ENCODE measurements around the gene RAB4A.
"Not testable (repeated sequence)": the region's sequence is repeated elsewhere in the genome, so short reads cannot be mapped to it uniquely, and the experiment has no call there.

Gene RAB4A

GRCh38 chr1:229283183-229283611 lies 12.3 kb downstream of the RAB4A start:
- in situ Hi-C loops (cut with MboI; ENCODE audit: low sequenced_read_pairs), result no loop called here
- Histone ChIP-seq H3K36me3 (replicated peaks) (no peaks in the 10 kb centered on the region; the same call in none of the 2 replicates), H3K4me1 (peaks cover 8% of the 10 kb centered on the region), H3K9me3 (no peaks in the 10 kb centered on the region), H3K4me3 (no peak overlapping the region), H3K27me3 (ENCODE audit: low read depth) (no peaks in the 10 kb centered on the region)
- no peak for DNase-seq (ENCODE audit: low spot score in 2 of 2)

- Histone ChIP-seq H3K27me3 (ENCODE audit: low read depth) (no peaks in the 10 kb centered on the region), H3K4me3 (no peak overlapping the region), H3K9me3 (no peaks in the 10 kb centered on the region), H3K4me1 (peaks cover 8% of the 10 kb centered on the region), H3K36me3 (replicated peaks) (peaks cover 4% of the 10 kb centered on the region)
- in situ Hi-C loops (cut with MboI; ENCODE audit: low sequenced_read_pairs), result no loop called here
- DNase-seq (ENCODE audit: low spot score in 2 of 2), result no peak
Observed at GRCh38 chr1:229284887-229285286, 14.0 kb downstream of the RAB4A start.

DNA sequence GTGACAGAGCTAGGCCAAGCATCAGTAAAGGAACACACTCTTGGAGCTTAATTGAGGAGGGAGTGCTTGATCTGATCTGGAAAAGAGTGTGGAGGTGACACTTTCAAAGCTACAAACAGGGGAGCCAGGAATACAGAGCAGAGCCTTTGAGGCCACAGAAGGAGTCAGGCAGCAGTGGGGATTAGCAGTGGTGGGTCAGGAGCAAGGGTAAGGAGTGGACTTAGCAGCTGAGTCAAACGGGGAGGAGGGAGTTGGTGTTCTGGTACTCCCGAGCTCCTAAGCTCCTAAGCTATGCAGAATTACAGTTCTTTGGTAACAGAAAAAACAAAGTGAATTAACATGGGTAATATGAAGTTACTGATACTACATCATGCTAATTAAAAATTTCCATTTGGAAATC lies 14.5 kb downstream of the RAB4A start:
- Histone ChIP-seq H3K36me3 (replicated peaks) (peaks cover 4% of the 10 kb centered on the region), H3K4me1 (peaks cover 8% of the 10 kb centered on the region), H3K27me3 (ENCODE audit: low read depth) (no peaks in the 10 kb centered on the region), H3K9me3 (no peaks in the 10 kb centered on the region), H3K4me3 (no peak overlapping the region)
- in situ Hi-C loops (cut with MboI; ENCODE audit: low sequenced_read_pairs), result no loop called here
- DNase-seq (ENCODE audit: low spot score in 2 of 2), result peak in 1 of 2 experiments; percentile 39

DNA sequence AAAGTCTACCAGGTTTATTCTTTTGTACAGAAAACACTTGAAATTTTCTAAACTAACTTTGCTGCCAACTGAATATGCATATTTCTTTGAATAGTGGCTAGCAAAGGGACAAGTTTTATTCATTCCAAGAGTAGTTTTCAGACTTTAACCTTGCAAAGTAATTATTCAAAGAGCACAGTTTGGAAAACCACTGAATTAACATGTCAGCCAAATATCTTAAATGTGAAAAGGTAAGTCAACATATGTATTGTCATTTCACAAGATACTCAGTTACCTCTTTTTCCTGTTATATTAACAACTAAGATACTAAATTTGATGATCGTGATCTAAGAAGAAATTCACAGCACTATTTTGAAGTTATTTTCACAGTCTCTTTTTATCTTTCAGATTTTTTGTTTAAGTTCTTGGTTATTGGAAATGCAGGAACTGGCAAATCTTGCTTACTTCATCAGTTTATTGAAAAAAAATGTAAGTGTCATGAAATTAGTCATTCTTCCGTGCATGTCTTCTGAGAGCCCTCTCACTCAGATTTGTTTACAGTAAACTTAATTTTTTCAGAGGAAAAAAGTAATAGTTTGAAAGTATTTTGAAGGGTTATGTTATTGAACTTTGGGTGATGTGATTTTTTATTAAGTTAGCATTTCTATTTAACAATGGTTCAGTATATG lies 15.3 kb downstream of the RAB4A start:
- in situ Hi-C loops (cut with MboI; ENCODE audit: low sequenced_read_pairs), result no loop called here
- DNase-seq (ENCODE audit: low spot score in 2 of 2), result no peak
- Histone ChIP-seq H3K4me3 (no peak overlapping the region), H3K9me3 (no peaks in the 10 kb centered on the region), H3K27me3 (ENCODE audit: low read depth) (no peaks in the 10 kb centered on the region), H3K4me1 (peaks cover 8% of the 10 kb centered on the region), H3K36me3 (replicated peaks) (peaks cover 8% of the 10 kb centered on the region)

DNA sequence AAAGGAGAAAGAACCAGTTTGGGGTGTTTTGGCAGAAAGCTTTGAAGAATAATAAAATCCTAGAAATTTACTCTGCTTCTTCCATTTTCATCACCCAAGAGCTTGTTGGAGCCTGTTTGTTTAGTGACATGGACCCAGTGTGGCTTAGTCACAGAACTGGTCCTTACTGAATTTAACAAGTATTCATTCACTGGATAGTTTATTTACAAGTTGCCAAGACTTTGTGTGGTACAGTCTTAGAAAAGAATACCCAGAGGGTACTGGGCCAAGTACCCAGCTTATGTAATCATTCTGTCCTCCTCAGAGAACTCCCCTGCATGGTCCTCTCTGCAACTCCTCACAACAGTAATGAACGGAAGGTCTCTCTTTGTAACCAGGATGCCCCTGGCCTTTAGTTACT lies 16.4 kb downstream of the RAB4A start:
- no peak for DNase-seq (ENCODE audit: low spot score in 2 of 2)
- peaks cover 8% of the 10 kb centered on the region for H3K4me1 ChIP-seq
- in situ Hi-C loops (cut with MboI; ENCODE audit: low sequenced_read_pairs), result no loop called here

GRCh38 chr1:229288516-229288915 lies 17.6 kb downstream of the RAB4A start:
- in situ Hi-C loops (cut with MboI; ENCODE audit: low sequenced_read_pairs), result no loop called here
- H3K4me3 ChIP-seq, result no peak overlapping the region
- no peak for DNase-seq (ENCODE audit: low spot score in 2 of 2)
- H3K4me1 ChIP-seq, result peaks cover 8% of the 10 kb centered on the region
- H3K27me3 ChIP-seq (ENCODE audit: low read depth), result no peaks in the 10 kb centered on the region
- H3K36me3 ChIP-seq (replicated peaks), result peaks cover 9% of the 10 kb centered on the region
- no peaks in the 10 kb centered on the region for H3K9me3 ChIP-seq

More for the DNA sequence above, 16.4 kb downstream of the RAB4A start:
- Histone ChIP-seq H3K36me3 (replicated peaks) (peaks cover 9% of the 10 kb centered on the region), H3K9me3 (no peaks in the 10 kb centered on the region), H3K4me3 (no peak overlapping the region), H3K27me3 (ENCODE audit: low read depth) (no peaks in the 10 kb centered on the region)

DNA sequence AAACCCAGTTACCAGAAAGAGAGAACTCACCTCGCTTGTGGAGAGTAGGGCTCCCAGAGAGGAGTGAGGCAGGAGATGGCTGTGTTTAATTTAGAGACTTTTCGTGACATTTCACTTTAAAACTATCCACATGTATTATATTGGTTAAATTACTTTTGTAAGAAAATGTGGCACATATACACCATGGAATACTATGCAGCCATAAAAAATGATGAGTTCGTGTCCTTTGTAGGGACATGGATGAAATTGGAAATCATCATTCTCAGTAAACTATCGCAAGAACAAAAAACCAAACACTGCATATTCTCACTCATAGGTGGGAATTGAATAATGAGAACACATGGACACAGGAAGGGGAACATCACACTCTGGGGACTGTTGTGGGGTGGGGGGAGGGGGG lies 20.8 kb downstream of the RAB4A start:
- H3K9me3 ChIP-seq; H3K4me3 ChIP-seq; H3K27me3 ChIP-seq (ENCODE audit: low read depth); DNase-seq (ENCODE audit: low spot score in 2 of 2); H3K36me3 ChIP-seq (replicated peaks); H3K4me1 ChIP-seq; in situ Hi-C loops (cut with MboI; ENCODE audit: low sequenced_read_pairs): not testable (repeated sequence)

- H3K36me3 ChIP-seq (replicated peaks), result peaks cover 9% of the 10 kb centered on the region
- H3K27me3 ChIP-seq (ENCODE audit: low read depth), result no peaks in the 10 kb centered on the region
- H3K9me3 ChIP-seq, result no peaks in the 10 kb centered on the region
- H3K4me1 ChIP-seq, result no peaks in the 10 kb centered on the region
- in situ Hi-C loops (cut with MboI; ENCODE audit: low sequenced_read_pairs), result no loop called here
- no peak overlapping the region for H3K4me3 ChIP-seq
- no peak for DNase-seq (ENCODE audit: low spot score in 2 of 2)
Observed at GRCh38 chr1:229293528-229294204, 22.8 kb downstream of the RAB4A start.

GRCh38 chr1:229295745-229296144 lies 24.8 kb downstream of the RAB4A start:
- Histone ChIP-seq H3K4me3 (no peak overlapping the region), H3K27me3 (ENCODE audit: low read depth) (no peaks in the 10 kb centered on the region), H3K4me1 (no peaks in the 10 kb centered on the region), H3K36me3 (replicated peaks) (peaks cover 23% of the 10 kb centered on the region), H3K9me3 (no peaks in the 10 kb centered on the region)
- in situ Hi-C loops (cut with MboI; ENCODE audit: low sequenced_read_pairs), result no loop called here
- no peak for DNase-seq (ENCODE audit: low spot score in 2 of 2)

DNA sequence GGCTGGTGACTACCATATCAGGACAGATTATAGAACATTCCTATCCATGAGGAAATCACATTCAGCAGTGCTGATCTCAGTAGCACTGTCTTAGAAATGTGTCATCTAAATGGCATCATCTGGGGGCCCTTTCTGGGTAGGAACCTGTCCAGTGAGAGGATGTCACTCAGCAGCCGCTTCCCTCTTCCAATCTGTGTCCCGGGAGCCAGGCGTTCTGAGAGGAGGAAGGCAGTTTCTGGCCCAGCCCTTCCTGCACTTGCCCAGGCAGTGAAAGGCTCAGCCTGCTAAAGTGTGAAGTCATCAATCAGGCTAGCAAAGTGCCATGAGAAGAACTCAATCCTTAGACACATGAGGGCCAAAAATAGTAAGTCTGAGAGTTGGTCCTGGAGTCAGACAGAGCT lies 25.6 kb downstream of the RAB4A start:
- Histone ChIP-seq H3K27me3 (ENCODE audit: low read depth) (no peaks in the 10 kb centered on the region), H3K4me1 (no peaks in the 10 kb centered on the region), H3K9me3 (no peaks in the 10 kb centered on the region), H3K36me3 (replicated peaks) (peaks cover 24% of the 10 kb centered on the region), H3K4me3 (no peak overlapping the region)
- in situ Hi-C loops (cut with MboI; ENCODE audit: low sequenced_read_pairs), result no loop called here
- no peak for DNase-seq (ENCODE audit: low spot score in 2 of 2)

GRCh38 chr1:229297746-229298145 lies 26.8 kb downstream of the RAB4A start:
- no peaks in the 10 kb centered on the region for H3K27me3 ChIP-seq (ENCODE audit: low read depth)
- in situ Hi-C loops (cut with MboI; ENCODE audit: low sequenced_read_pairs), result no loop called here
- no peaks in the 10 kb centered on the region for H3K9me3 ChIP-seq
- no peaks in the 10 kb centered on the region for H3K4me1 ChIP-seq
- H3K36me3 ChIP-seq (replicated peaks), result peaks cover 27% of the 10 kb centered on the region
- H3K4me3 ChIP-seq, result no peak overlapping the region
- DNase-seq (ENCODE audit: low spot score in 2 of 2), result no peak

GRCh38 chr1:229298420-229298819 lies 27.5 kb downstream of the RAB4A start:
- no peaks in the 10 kb centered on the region for H3K9me3 ChIP-seq
- in situ Hi-C loops (cut with MboI; ENCODE audit: low sequenced_read_pairs), result no loop called here
- H3K36me3 ChIP-seq (replicated peaks), result peaks cover 27% of the 10 kb centered on the region
- no peaks in the 10 kb centered on the region for H3K27me3 ChIP-seq (ENCODE audit: low read depth)
- no peaks in the 10 kb centered on the region for H3K4me1 ChIP-seq
- no peak for DNase-seq (ENCODE audit: low spot score in 2 of 2)
- no peak overlapping the region for H3K4me3 ChIP-seq

- no peaks in the 10 kb centered on the region for H3K27me3 ChIP-seq (ENCODE audit: low read depth)
- peaks cover 33% of the 10 kb centered on the region for H3K36me3 ChIP-seq (replicated peaks)
- DNase-seq (ENCODE audit: low spot score in 2 of 2), result no peak
- H3K9me3 ChIP-seq, result no peaks in the 10 kb centered on the region
- H3K4me3 ChIP-seq, result no peak overlapping the region
- in situ Hi-C loops (cut with MboI; ENCODE audit: low sequenced_read_pairs), result no loop called here
- H3K4me1 ChIP-seq, result no peaks in the 10 kb centered on the region
Observed at GRCh38 chr1:229298887-229299503, 28.1 kb downstream of the RAB4A start.

- Histone ChIP-seq H3K4me1 (no peaks in the 10 kb centered on the region), H3K36me3 (replicated peaks) (peaks cover 37% of the 10 kb centered on the region), H3K4me3 (no peak overlapping the region), H3K27me3 (ENCODE audit: low read depth) (no peaks in the 10 kb centered on the region), H3K9me3 (no peaks in the 10 kb centered on the region)
- in situ Hi-C loops (cut with MboI; ENCODE audit: low sequenced_read_pairs), result no loop called here
- no peak for DNase-seq (ENCODE audit: low spot score in 2 of 2)
Observed at GRCh38 chr1:229300099-229300757, 29.3 kb downstream of the RAB4A start.
